NCI-H2196 treated with DMSO at 0.1 percent for 48 hours (cell line): Measurements from ENCODE around the gene SKIC8.

Experiments used
- DNase-seq: peaks from one replicate; lab custom pipeline; 2025; ENCODE audit not compliant: unreplicated experiment; lab: John Stamatoyannopoulos, UW

Gene SKIC8

DNA sequence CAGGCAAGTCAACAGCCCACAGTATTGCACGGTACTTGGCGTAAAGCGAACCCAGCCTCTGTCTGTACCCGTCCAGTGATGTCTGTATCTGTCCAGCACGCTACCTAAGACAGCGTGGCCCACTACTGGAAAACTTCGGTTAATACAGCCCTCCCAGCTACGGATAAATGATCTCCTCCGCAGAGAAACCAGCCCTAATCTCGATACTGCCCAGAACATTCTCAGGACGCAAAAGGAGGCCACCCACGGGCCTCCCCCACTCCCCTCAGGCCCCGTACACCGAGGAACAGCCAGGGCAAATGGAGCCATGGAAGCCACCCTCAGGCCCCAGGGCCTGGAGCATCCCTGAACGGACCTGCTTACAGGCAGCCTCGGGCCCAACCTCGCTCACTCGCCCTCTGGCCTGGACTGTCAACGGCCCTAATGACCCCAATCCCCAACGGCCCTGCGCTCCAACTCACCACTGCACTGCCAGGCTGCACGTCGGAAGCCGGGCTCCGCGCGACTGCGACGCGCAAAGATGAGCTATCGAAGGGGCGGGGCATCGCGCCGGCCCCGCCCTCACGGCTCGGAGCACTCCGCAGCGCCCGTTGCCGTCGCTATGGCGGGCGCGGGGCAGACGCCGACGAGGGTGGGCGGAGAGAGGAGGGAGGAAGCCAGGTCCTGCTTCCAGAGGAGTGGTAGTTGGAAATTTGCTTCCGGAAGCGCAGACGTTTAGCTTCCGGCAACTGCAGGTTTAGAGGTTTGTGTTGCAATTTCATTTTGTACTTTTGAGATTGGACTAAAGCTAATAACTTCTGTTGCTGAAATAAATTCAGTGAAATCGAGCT lies at the start of gene SKIC8:
TSS of gene SKIC8 (minus strand) at position 509 of the 830 bp plus-strand sequence. CDS start 3,923 bp downstream, outside the sequence.
- peak; percentile 60 for DNase-seq

DNA sequence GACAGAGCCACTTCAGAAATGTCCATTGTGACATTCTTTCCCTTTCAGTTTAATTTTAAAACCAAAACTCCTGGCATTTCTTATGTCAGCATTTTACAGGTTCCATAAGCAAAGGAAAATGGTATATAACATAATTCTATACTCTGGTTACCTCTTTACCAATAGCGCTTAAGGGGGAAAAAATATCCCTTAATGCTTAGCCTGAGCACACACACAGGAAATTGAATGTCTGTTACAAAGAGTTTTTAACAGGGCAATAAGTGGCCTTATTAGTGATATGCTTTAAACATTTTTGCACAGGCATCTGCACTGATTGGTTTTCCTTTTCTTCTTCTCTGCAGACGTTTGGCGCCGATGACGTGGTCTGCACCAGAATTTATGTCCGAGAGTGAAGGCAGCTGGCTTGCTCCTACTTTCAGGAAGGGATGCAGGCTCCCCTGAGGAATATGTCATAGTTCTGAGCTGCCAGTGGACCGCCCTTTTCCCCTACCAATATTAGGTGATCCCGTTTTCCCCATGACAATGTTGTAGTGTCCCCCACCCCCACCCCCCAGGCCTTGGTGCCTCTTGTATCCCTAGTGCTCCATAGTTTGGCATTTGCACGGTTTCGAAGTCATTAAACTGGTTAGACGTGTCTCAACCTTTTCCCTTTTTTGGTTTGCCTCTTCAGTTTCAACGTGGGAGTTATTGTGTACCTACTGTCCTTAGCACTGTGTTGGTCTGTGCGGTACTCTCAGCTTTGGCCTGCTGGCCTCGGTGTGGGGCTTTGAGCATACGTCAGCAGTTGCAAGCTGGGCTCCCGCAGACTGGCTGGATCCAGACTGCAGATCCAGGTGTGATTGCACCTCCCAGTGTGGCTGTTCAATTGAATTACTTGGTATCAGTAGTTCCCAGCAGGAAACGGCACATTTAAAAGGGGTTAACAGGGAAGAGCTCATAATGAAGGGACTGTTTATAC lies 48.5 kb upstream of the SKIC8 start:
- no peak for DNase-seq

GRCh38 chr15:78345396-78346125 lies 46.2 kb upstream of the SKIC8 start:
- no peak for DNase-seq

DNA sequence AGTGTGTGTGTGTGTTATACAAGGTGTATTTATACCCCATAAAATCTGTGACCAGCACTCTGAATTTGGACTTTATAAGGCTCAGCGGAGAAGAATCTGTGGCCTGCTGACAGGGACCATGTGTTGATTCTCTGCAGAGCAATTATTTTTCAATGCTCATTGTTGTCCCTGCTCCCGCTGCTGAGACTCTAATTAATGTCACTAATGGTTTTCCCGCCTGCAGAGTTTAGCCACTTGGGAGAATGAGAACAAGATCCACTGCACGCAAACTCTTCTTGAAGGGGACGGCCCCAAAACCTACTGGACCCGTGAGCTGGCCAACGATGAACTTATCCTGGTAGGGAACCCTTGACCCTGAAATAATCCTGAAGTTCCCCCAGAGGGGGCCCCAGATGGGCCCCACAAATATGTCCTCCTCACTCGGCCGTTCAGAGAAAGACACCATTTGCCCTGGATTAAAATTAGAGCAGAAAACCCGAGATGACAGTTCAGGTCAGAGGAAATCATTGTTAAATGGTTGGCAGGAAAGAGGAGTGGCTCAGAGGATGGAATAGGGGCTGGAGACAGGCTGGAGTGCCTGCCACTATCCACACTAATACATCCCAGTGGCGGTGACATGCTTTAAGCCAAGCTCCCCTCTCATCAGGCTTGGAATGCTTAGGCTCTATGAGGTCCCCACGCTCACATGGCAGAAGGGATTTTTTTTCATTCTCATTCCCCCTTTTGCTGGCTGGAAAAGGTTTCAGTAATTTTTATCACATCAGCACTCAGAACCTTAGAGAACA lies 44.1 kb upstream of the SKIC8 start:
- DNase-seq = no peak

DNA sequence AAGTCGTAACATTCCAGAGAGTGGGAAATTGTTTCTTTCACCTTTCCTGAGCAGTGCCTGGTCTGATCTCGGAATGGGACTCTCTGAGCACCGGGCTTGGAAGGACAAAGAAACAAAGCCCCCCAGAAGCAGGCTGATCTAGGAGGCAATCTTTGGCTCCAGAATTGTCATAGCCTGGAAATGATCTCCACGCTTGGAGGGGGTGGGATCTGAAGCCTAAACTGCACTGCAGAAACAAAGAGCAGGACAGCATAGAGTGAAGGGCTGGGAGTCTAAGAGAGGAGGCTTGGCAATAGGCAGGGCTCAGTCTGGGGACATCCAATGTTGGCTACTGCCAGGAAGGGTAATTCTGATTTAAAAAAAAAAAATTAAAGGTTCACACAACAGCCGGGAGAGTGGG lies 42.6 kb upstream of the SKIC8 start:
- no peak for DNase-seq

- no peak for DNase-seq
Observed at GRCh38 chr15:78341057-78341987, 41.9 kb upstream of the SKIC8 start.

DNA sequence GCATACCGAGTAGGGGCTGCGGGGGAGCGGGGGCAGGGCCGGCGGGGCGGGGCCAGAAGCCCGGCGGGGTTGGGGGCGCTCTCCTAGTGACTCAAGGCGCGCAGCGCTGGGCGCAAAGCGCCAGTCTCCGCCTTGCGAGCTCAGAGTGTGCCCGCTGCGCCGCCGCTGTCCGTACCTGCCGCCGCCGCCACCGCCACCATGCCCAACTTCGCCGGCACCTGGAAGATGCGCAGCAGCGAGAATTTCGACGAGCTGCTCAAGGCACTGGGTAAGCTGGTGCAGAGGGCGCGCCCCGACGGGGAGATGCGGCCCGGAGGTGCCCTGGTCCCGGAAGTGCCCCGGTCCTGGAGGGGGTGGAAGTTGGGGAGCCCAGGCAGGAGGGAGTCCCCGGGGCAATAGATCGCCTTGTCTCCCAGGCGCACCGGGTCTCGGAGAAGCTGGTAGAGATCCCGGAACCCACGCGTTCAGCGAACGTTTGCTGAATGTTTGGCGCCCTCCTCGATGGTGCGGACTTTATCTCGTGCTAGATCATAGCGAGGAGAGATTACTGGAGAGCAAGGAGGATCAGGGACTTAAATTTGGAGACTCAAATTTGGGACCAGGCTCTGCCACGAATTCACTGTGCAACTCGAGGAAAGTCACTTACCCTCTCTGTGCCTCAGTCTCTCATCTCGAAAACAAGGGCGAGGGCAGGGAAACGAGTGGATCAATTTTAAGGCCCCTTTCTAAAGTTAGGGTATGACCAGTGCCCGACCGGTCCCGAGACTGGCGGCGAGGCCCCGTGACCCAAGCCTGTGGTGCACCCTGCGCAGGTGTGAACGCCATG lies 41.0 kb upstream of the SKIC8 start, which contains the start of gene CRABP1:
TSS of gene CRABP1 (plus strand) at position 123 of the 826 bp plus-strand sequence. CDS start at position 199, 76 bp downstream.
- DNase-seq = no peak

DNA sequence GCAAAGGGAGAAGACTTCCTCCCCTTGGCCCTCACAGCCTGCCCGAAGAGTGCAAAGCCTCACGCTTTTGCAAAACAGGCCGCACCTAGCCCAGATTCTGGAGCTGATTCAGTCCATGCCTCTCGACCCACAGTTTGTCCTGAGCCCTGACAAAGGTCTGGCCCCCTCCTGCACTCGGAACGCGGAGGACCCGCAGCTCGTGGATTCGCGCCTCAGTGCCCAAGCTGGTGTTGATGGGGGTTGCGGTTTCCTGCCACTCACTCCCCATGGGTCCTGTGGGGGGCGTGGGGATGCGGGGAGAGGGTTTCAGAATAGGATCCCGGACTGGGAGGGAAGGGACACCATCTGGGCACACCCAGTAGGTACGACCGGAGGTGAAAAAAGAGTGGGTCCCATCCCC lies 40.1 kb upstream of the SKIC8 start:
- no peak for DNase-seq

GRCh38 chr15:78338781-78339180 lies 39.4 kb upstream of the SKIC8 start:
- no peak for DNase-seq

DNA sequence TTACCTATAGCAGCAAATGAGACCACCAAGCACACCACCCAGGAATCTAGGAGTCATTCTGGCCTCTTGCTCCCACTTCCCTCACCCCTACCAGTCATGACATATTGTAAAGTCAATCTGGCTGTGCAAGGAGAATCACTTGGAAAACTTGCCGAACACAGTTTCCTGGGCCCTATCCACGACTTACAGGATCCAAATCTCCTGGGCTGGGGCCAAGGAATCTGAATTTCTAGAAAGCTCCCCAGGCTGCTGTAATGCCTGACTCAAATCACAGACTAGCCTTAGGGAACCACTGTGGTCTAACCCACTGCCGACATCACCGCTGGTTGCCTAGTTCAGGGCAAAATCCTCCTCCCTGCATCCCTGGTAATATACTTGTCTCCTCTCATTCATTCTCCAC lies 36.6 kb upstream of the SKIC8 start:
- DNase-seq = no peak

GRCh38 chr15:78334845-78335244 lies 35.4 kb upstream of the SKIC8 start:
- DNase-seq = no peak

DNA sequence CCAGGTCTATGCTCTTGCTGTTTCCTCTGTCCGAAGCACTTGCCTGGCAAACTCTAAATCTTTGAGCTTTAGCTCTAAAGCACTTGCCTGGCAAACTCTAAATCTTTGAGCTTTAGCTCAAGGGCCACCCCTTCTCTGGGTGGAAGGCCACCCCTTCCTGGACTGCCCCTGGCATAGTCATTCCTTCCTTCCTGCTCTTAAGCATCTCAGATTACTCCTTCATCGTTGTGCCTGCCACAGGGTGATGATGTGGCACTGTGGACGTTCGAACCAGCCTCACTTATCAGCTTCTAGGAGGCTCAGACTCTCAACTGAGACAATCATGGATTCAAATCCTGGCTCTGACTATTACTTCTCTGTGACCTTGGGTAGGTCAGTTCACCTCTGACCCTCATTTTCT lies 30.2 kb upstream of the SKIC8 start:
- no peak for DNase-seq

DNA sequence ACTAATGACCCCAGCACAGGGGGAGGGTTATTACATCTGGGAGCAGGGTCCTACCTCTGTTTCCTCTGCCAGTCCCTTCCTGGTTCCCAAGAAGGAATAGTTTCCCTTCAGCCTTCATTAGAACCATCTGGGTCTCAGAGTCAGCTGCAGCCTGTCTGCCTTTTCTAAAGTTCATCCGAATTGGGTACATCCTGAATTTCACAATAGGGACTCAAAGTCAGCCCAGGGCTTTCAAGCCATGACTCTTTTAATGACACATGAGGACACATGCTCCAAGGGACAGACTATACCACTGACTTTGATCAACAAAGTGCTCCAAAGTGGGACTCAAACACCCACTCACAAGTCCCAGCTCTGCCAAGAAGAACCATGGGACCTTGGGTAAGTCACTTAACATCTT lies 28.1 kb upstream of the SKIC8 start:
- no peak for DNase-seq

GRCh38 chr15:78325092-78325843 lies 25.9 kb upstream of the SKIC8 start:
- DNase-seq = no peak

DNA sequence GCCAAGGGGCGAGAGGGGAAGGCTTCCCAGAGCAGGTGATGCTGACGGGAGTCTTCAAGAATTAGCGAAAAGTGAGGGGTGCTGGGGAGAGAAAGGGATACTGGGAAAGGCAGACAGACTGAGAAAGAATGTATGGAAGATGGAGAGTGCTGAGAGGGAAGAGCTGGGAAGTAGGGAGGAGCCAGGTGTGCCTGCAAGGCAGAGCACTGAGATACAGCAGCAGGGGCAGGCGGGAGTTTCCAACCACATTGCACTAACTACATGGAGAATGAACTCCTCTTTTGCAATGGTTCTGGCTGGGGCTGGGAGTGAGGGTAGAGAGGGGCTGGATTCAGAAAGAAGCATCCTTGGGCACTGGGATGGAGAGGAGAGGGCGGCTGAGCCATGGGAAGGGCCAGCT lies 24.7 kb upstream of the SKIC8 start:
- DNase-seq = no peak

GRCh38 chr15:78323693-78324092 lies 24.3 kb upstream of the SKIC8 start:
- no peak for DNase-seq

GRCh38 chr15:78322724-78323521 lies 23.5 kb upstream of the SKIC8 start:
- no peak for DNase-seq
